Stromal cell of bone marrow (primary cell): Measurements from ENCODE around the gene PLEKHM3.

Experiments
- DNase-seq: peaks from one replicate; pipeline ENCODE4 v3.0.0-alpha.2; 2012; ENCODE audit warnings: low read depth

Gene PLEKHM3, protein sequence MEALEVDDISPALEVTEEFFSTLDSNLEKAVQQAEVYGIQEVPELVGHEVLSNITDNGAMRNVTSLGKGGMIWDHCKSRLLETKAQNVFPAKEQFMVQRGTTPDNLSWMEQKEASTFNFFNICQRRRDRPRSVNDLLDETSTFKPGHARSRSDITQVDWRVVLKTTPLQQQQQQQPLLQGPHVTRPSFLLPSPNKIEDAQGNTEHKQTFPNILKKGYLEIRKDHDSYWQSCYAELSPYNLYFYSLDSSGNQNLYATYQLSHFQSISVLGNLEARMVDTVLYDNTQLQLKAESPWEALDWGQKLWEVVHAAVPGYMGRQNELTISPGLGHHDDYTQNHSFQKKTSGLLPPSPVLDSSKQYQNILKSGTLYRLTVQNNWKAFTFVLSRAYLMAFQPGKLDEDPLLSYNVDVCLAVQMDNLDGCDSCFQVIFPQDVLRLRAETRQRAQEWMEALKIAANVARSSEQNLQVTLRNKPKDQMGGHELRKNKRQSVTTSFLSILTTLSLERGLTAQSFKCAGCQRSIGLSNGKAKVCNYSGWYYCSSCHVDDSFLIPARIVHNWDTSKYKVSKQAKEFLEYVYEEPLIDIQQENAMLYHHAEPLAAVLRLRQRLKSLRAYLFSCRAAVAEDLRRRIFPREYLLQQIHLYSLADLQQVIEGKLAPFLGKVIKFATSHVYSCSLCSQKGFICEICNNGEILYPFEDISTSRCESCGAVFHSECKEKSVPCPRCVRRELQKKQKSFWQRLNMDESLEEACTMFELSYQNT

DNA sequence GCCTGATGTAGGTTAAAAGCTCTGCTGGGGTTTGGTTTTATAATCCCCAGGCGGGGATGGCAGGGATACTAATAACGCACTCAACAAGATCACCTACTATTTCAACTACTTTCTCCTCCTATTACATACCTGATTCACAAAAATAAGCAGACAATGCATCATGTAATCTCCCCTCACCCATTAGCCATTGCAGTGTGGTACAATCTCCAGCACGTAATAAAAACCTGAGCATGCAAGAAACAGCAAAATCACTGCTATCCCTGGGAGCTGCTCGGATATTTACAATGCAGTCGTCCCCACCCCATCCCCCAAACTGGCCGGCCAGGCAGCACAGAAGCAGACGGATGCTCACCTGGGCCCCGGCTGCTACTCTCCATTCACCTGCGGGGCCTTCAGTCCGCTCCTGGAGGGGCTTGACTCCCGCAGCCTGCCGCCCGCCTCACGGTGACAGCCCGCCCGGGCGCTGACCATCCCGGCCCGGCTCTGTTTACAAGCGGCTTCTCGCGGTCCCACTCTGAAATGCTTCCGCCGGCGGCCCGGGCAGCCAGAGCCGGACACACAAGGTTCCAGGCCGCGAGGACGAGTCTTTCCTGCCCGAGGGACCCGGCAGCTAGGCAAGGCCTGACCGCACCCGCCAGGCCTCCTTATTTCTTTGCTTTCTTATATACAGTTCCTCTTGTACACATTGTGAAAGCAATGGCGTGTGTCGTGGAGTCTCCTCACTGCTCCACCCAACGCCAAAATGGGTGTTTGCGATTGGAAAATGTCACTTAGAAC, at the start of gene PLEKHM3:
PLEKHM3 (minus strand) TSS at position 491 of the 777 bp plus-strand sequence. CDS start 23,888 bp downstream, outside the sequence.
- DNase-seq, result peak; percentile 64

DNA sequence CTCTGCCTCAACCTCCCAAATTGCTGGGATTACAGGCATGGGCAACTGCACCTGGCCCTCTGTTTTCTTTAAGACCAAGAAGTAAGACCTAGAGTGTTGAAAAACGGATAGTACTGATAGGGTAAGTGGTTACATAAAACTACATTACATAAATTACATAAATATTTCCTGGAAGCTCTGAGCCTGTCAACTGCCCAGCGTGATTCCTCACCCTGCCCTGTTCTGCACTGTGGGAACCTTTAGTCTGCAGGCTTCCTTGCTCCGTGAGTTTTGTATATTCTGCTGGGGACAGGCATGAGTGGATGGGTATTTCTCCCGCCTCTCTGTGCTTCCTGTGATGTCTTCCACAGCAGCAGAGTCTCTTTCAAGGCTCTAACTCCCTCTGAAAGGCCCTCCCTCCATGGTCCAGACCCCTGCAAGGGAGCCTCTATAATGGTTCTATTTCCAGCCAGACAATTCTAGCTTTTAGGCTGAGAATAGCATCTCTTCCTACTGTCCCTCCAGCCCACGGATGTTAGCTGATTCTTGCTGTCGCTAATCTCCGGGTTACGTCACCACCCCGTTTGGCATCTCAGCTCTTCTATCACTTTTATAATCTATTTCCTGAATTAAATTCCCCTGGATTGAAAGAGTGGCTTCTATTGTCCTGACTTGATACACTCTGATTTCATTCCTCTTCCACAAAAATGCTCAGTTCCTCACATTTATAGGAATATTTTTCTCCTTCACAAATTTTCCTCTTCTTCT, 49.5 kb upstream of the PLEKHM3 start:
- DNase-seq, result no peak

DNA sequence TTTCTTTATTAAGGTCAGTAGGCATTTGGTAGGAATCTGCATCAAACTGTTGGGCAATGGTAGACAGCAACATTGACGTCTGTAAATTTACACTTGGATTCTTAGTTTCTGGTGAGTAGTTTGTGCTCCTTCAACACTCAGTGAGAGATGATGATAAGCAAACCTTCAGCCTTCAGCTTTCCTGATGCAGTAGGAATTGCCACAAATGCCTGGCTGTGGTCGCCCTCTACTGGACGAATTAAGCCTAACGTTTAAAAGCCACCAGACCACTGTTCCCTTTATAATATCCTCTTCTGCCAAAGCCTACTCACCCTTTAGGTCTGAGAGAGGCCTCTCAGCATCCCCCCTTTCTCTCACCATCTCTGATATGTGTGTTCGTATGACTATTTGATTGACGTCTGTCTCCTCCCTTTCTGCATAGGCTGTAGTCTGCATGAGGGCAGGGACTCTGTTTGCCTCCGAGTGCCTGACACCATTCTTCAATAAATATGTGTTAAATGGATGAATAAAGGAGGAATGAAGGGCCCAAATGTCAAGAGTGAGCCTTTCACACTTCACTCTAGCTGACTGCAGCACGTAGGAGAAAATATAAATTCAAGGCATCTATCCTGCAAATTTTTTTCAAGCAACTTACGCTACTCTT, 47.0 kb upstream of the PLEKHM3 start:
- peak; percentile 51 for DNase-seq

DNA sequence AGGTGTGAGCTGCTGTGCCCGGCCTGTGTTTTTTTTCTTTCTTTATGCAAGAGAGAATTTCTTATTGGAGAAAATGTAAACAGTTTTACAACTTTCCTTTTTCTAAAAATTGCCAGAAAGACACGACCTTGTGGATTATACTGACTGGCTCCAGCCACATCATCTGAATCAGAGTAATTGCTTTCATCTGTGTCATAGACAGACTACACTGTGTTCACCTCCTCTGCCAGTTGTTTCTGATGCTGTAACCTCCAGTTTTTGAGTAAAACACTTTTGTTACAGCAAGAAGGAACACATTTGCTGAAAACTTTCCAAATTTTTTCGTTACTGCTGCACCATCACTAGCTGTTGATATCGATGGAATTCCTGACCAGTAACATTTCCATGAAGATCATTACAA, 43.9 kb upstream of the PLEKHM3 start:
- peak; percentile 13 for DNase-seq

DNA sequence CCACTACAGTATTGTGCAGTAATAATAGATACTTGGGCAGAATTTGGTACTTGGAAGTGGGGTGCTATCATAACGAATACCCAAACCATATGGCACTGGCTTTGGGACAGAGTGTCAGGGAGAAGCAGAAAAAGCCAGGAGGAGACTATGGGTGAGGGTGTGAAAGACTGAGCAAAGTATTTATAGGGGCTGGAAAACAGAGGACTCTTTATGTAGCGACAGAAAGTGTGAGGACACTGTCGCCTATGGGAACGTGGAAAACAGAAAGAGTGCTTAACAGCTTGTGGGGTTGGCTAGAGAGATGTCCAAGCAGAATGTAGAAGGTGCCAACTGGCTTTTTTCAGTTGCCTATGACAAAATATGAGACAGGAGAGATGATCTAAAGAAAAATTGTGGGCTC, 40.7 kb upstream of the PLEKHM3 start:
- no peak for DNase-seq

DNA sequence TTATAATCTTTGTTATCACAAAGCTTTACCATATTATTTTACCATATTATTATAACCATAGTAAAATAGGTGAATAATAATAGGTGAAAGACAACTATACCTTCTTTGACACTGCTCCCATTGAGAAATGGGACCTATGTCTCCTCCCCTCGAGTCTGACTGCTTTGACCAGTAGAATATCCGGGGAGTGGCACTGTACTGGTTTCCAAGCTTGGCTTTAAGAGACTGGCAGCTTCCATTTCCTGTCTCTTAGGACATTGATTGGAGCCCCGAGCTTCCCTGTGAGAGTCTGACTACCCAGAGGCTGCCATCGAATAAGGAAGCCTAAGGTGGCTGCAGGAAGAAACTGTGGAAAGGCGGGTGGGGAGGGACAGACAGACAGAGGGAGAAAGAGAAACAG, 40.1 kb upstream of the PLEKHM3 start:
- no peak for DNase-seq

DNA sequence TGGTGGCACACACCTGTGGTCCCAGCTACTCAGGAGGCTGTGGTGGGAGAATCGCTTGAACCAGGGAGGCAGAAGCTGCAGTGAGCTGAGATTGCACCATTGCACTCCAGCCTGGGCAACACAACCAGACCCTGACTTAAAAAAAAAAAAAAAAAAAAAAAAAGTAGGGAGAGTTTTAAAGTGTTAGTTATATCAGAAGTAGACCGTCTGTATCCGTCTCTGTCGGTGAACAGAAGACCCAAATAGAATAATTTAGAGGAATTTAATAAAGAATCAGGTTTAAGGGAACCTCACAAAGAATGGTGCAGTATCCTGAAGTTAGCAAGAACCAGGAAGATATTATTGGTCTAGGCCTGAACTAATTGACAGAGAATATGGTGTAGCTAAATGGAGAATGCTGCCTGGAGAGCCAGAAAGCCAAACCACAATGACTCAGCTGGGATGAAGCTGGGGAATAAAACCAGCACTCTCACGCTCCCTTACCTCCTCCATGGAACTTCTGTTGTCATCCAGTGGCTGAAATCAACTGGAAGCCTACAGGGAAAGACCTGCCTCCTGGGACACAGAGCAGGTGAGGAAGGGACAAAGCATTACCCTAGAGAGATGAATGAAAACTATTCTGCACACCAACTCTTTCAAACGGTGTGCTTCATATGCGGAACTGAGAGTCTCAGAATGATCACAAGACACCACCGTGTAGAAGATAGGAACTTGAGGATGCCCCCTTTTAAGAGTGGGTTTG, 39.1 kb upstream of the PLEKHM3 start:
- DNase-seq, result peak; percentile 93

DNA sequence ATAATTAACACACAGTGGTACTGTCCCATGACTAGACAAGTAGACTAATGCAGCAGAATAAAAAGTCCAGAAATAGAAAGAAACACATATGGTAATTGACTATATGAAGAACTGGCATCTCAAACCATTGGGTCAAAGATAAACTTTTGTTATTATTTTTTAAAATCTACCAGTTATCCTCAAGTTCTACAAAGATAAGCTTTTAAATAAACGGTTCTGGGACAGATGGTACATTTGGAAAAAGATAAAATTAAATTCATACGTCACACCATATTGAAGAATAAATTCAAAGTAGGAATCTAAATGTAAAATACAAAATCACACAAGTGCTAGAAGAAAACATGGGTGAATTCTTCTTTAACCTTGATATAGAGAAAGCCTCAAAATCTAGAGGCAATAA, 37.6 kb upstream of the PLEKHM3 start:
- no peak for DNase-seq

DNA sequence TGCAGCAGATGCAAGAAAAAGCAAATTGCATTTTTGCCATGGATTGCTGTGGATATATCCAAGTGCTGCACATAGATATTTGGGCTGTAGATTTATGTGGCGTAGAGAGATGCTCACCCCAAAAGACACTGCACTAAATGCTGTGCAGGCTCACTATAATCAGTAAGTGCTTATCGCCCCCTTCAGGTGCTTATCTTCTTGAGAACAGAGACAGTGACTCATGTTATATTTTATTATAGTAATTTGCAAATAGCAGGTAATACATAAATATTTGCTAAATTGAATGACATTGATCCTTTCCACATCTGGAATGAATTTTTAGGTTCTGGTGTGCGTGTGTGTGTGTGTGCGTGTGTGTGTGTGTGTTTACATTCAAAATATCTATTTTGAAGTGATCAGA, 36.8 kb upstream of the PLEKHM3 start:
- DNase-seq, result peak; percentile 21

DNA sequence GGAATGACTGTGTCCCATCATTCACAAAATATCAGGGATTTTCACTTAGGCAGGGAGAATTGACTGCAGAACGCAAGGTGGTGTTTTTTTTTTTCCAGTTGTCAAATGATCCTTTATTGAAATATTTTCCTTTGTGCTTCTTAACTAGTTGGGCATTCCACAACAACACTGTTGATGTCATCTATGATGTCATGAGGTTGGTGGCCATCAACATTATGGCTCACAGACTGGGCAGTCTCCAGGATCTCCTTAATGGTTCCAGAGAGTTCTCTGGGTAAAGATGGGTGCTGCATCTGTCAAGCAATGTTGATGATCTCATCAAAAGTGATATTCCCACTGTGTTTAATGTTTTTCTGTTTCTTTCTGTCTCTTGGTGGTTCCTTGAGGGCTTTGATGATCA, 31.8 kb upstream of the PLEKHM3 start:
- DNase-seq, result no peak

DNA sequence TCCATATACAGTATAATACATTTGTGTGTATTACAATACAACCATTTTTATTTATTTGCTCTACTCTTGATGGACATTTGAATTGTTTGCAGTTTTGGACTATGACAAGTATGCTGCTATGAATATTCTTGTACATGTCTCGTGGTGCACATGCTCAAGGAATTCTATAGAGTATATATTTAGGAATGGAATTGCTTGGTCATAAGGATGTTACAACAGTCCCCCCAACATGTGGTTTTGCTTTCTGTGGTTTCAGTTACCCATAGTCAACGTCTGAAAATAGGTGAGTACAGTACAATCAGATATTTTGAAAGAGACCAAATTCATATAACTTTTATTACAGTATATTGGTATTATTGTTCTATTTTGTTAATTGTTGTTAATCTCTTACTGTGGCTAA, 24.1 kb upstream of the PLEKHM3 start:
- no peak for DNase-seq

DNA sequence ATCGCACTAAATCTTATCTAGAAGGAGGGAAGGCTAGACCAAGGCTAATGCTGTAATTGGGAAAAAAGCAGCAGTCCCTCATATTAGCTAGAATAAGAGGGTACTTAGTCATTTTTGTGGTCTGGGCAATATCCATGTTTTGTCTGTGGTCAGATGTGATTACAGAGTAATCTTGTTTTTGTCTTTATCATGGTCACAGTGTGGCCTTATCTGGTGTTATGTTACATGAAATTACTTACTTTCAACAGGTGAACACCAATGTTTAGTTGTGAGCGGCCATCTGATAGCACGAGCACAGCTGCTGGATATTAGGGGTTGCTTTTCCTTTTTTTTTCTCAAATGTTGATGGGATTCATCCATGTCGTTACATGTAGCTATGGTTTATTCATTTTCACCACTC, 23.7 kb upstream of the PLEKHM3 start:
- DNase-seq, result no peak

DNA sequence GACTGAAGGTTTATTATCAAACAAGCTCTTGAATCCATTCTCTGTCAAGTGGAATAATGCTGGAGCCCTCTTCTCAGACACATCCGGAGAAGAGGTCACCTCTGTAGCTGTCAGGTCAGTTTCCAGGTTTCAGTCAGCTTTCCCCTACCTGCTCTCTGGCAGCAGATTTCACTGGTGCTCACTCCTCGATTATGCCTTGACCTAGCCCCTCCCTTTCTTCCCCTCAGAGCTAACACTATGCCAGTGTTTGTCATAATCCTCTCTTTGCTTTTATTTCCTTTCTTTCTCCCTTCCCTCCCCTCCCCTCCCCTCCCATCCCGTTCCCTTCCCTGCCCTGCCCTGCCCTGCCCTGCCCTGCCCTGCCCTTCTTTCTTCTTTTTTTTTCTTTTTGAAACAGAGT, 22.5 kb upstream of the PLEKHM3 start:
- DNase-seq, result no peak

DNA sequence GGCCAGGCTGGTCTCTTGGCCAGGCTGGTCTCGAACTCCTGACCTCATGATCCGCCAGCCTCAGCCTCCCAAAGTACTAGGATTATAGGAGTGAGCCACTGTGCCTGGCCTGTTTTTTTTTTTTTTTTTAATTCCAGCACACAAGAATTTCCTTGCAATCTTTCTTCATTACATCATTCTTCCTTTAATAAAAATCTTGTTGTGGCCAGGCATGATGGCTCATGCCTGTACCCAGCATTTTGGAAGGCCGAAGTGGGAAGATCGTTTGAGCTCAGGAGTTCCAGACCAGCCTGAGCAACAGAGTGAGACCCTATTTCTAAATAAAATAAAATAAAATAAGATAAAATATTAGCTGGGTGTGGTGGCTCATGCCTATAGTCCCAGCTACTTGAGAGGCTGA, 21.4 kb upstream of the PLEKHM3 start:
- no peak for DNase-seq

DNA sequence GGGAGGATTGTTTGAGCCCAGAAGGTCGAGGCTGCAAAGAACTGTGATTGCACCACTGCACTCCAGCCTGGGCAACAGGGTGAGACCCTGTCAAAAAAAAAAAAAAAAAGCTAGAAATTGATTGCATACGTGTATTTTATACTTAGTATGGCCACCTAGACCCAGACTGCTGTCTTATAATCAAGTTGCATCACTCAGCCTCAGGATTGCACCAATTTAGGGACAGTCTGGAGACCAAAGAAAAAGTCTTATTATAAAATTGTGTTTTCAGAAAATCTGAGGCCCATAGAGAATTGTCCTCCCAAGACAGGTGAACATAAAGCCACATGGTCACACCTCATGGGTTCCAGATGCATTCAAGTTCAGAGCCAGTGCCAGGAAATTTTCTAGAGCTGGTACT, 17.1 kb upstream of the PLEKHM3 start:
- no peak for DNase-seq

DNA sequence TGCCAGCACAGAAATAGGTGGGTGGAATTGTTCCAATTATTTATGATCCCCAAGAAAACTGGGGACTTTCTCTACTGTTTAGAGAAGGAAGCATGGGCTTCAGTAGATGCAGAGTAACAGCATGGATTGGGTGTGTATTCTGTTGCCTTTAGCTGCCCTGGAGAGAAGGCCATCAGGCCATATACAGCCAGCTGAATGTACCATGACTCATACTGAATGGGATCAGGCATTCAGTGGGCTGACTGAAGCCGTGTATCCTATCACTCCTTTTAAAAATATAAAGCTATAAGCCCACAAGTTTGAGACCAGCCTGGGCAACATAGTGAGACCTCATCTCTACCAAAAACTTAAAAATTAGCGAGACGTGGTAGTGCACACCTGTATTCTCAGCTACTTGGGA, 16.7 kb upstream of the PLEKHM3 start:
- DNase-seq, result no peak

DNA sequence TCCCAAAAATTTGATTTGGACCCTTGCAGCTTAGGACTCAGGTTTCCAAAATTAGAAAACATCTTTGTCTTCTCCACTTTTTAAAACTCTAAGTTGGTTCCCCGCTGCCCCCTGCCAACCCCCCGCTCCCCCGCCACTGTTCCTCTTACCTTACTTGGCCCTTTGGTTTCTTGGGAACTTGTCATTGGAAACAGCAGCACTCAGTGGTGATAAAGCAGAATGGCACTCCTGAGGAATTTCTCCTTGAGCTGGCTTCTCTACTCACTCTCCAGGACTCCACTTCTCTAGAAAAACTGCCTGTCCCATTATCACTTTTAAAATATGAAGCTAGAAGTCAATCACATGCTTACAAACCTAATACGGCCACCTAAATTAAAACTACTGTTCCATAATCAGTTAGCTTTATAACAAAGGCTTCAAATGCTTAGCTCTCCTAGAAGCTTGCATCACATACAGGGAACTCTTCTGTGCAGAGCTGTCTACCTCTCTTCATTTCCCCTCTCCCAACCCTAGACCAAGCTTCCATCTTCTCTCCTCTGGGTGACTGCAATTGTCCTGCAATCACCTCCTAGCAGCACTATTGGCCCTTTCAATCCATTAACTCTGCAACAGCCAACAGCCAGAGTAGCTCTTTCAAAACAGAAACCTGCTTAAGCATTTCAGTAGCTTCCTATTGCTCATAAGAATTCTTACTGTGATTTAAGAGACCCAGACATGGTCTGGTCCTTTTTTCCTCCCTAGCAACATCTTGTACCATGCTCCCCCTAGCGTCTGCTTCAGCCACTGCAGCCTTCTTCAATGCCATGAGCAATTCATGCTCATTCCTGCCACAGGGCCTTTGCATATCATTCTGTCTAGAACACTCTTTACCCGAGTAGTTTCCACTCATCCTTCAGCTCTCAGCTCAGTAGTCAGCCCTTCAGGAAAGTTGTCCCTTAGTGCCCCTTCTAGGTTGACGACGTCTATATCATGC, 15.2 kb upstream of the PLEKHM3 start:
- peak; percentile 63 for DNase-seq

DNA sequence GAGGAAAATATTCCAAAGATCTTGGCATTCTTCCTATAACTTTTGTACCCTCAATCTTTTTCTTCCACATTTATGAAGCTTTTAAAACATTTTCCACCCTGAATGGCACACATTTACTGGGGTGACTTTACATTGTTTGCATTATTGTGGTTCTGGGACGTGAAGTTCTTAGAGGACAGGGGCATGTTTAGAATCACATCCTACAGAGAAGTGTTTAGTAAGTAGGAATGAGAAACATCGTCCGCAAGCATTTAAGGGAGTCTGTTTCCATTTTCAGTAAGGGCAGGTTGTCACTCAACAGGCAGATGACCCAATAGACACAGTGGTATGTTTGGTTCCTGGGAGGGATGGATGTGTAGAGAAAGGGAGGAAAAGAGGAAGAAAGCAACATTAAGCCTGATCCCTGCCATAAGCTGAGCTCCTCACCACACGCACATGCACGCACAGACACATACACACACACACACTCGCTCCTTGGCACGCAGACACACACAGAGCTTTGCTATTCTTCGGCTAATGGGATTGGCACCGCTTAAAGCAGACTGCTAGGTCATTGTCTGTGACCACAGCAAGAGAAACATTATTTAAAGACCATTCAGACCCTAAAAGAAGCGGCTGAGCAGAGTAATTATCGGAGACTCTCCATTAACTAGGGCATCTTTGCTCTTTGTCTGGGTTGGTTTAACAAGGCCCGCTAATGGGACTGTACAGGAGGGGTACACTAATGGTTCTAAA, 14.2 kb upstream of the PLEKHM3 start:
- DNase-seq, result no peak
